HepG2 (cell line): ENCODE results near the gene HYAL2. TPM values are rescaled to one million over a fixed set of nuclear protein-coding genes. Genes with fewer than 3 reads are reported as not detected.
A peak's percentile ranks its signal among the peaks of the same experiment; 100 is the strongest.

Source experiments
- ARID2 ChIP-seq: sonication (generic); formaldehyde crosslinking; IDR thresholded peaks from 2 replicates; pipeline ENCODE4 v1.8.1; 2022; ENCODE audit warnings: mild to moderate bottlenecking, missing genetic modification reagents, borderline replicate concordance
- ATF1 ChIP-seq: IDR thresholded peaks from 2 replicates; pipeline ENCODE4 v1.6.1; 2016; ENCODE audit warnings: mild to moderate bottlenecking, control low read depth
- CCAR2 ChIP-seq: fragments of 200-400 bp; formaldehyde crosslinking; optimal IDR thresholded peaks from 2 replicates; pipeline ENCODE3; 2018; ENCODE audit warnings: low read depth, mild to moderate bottlenecking, low read length, moderate library complexity
- CREB1 ChIP-seq, 2 experiments: fragments of 450-650 bp in 1 of 2; IDR thresholded peaks; 2 replicates each; pipeline ENCODE4 v1.6.1; 2016 to 2017; ENCODE audit warnings: control low read depth in 1 of 2, mild to moderate bottlenecking in 1 of 2, missing compliant biosample characterization in 1 of 2, missing genetic modification characterization in 1 of 2
- FOXO4 ChIP-seq: sonication (generic); formaldehyde crosslinking; conservative IDR thresholded peaks from 2 replicates; pipeline ENCODE4 v1.8.1; 2023; ENCODE audit warnings: missing genetic modification reagents
- HOXD1 ChIP-seq: sonication (generic); formaldehyde crosslinking; IDR thresholded peaks from 2 replicates; pipeline ENCODE4 v1.5.0; 2020; ENCODE audit warnings: missing genetic modification reagents
- MAF1 ChIP-seq: sonication (generic); formaldehyde crosslinking; IDR thresholded peaks from 2 replicates; pipeline ENCODE4 v1.5.0; 2020; ENCODE audit warnings: missing genetic modification reagents, borderline replicate concordance
- NFKBIZ ChIP-seq: IDR thresholded peaks from 2 replicates; pipeline ENCODE4 v1.6.1; 2018; ENCODE audit warnings: missing genetic modification reagents, missing compliant biosample characterization
- SNRNP70 ChIP-seq: fragments of 200-400 bp; formaldehyde crosslinking; IDR thresholded peaks from 2 replicates; pipeline ENCODE4 v1.6.1; 2017; ENCODE audit warnings: mild to moderate bottlenecking, low read depth, low read length, moderate library complexity
- ZNF670 ChIP-seq: sonication (generic); formaldehyde crosslinking; IDR thresholded peaks from 2 replicates; pipeline ENCODE4 v1.8.0; 2022; ENCODE audit warnings: mild to moderate bottlenecking, missing genetic modification reagents, borderline replicate concordance
- polyA plus RNA-seq, 8 experiments: library from polyadenylated mRNA; depleted of rRNA in 3 of 8; stranded (reverse) in 7 of 8; unstranded in 1 of 8; fragments of >200 nt; fragmentation: Illumina TruSeq in 4 of 8; extraction: Trizol in 4 of 8; gene quantifications; 2 replicates each; pipeline versions ENCODE4 v1.2.1 to v1.2.3, GENCODE V29; 2011 to 2016; ENCODE audit warnings: low read depth in 4 of 8, missing spikeins in 1 of 8, mixed read lengths in 1 of 8; ENCODE audit not compliant: insufficient read depth in 1 of 8
- total RNA-seq, 5 experiments: library from RNA; depleted of rRNA; stranded (reverse); fragments of >200 nt; fragmentation: Illumina TruSeq; extraction: Trizol; gene quantifications; 2 replicates each; pipeline ENCODE4 v1.2.3, GENCODE V29; 2016; ENCODE audit warnings: low read depth in 1 of 5
- TF ChIP-seq, protein P1 (sequence below): sonication (generic); formaldehyde crosslinking; IDR thresholded peaks from 2 replicates; pipeline ENCODE4 v1.8.0; 2022; ENCODE audit warnings: mild to moderate bottlenecking, missing genetic modification reagents, moderate library complexity
- TF ChIP-seq, protein P2 (sequence below), 2 experiments: fragments of 450-650 bp in 1 of 2; sonication (generic) in 1 of 2; formaldehyde crosslinking in 1 of 2; IDR thresholded peaks; 2 replicates each; pipeline versions ENCODE4 v1.6.1 to v1.8.0; 2016 to 2022; ENCODE audit warnings: antibody characterized with exemption in 1 of 2, mild to moderate bottlenecking in 1 of 2, missing genetic modification reagents in 1 of 2
- TF ChIP-seq, protein P3 (sequence below): sonication (generic); formaldehyde crosslinking; IDR thresholded peaks from 2 replicates; pipeline ENCODE4 v1.4.0; 2020; ENCODE audit warnings: missing genetic modification reagents

Gene HYAL2
- total and polyA plus RNA-seq, 2 of the 13 experiments (the other 11 are each of a cell fraction or from before 2014, with no cell fraction given), result 76.2 to 102 TPM

DNA sequence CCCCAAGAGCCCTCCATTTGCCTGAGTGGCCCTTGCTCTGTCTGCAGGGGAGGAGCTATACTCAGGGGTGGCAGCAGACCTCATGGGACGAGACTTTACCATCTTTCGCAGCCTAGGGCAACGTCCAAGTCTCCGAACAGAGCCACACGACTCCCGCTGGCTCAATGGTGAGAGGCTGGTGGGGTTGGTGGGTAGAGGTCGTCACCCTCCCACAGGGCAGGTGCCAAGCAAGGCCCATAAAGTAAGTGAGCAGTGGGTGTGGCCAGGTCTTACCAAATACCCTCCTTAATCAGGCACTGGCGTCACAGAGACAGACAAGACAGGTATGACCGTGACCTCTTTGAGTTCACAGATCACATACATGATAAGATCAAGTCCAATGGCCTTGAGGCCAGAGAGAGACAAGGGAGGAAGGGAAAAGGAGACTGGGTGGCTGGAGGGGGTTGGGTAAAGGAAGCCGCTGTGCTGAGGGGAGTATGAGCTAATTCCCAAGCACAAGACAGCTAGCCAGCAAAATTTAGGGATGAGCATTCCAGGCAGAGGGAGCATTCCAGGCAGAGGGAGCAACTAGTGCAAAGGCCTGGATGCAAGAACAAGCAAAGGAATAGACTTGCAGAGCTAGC lies 51.1 kb downstream of the HYAL2 start (continued):
- TF ChIP-seq CREB1 (IDR thresholded peaks at IDR 0.05) (no peak), CREB1 (CRISPR knock-in tag; IDR thresholded peaks at IDR 0.05) (no peak), ARID2 (CRISPR knock-in tag) (no peak), FOXO4 (CRISPR knock-in tag) (no peak), SNRNP70 (no peak), MAF1 (no peak), HOXD1 (CRISPR knock-in tag) (no peak), ZNF670 (CRISPR knock-in tag) (no peak), ATF1 (CRISPR knock-in tag) (peak; percentile 44; the same call in 1 of the 2 replicates), NFKBIZ (no peak), CCAR2 (no peak)
- TF ChIP-seq, protein P1, sequence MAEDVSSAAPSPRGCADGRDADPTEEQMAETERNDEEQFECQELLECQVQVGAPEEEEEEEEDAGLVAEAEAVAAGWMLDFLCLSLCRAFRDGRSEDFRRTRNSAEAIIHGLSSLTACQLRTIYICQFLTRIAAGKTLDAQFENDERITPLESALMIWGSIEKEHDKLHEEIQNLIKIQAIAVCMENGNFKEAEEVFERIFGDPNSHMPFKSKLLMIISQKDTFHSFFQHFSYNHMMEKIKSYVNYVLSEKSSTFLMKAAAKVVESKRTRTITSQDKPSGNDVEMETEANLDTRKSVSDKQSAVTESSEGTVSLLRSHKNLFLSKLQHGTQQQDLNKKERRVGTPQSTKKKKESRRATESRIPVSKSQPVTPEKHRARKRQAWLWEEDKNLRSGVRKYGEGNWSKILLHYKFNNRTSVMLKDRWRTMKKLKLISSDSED, result no peak
- TF ChIP-seq, protein P2, sequence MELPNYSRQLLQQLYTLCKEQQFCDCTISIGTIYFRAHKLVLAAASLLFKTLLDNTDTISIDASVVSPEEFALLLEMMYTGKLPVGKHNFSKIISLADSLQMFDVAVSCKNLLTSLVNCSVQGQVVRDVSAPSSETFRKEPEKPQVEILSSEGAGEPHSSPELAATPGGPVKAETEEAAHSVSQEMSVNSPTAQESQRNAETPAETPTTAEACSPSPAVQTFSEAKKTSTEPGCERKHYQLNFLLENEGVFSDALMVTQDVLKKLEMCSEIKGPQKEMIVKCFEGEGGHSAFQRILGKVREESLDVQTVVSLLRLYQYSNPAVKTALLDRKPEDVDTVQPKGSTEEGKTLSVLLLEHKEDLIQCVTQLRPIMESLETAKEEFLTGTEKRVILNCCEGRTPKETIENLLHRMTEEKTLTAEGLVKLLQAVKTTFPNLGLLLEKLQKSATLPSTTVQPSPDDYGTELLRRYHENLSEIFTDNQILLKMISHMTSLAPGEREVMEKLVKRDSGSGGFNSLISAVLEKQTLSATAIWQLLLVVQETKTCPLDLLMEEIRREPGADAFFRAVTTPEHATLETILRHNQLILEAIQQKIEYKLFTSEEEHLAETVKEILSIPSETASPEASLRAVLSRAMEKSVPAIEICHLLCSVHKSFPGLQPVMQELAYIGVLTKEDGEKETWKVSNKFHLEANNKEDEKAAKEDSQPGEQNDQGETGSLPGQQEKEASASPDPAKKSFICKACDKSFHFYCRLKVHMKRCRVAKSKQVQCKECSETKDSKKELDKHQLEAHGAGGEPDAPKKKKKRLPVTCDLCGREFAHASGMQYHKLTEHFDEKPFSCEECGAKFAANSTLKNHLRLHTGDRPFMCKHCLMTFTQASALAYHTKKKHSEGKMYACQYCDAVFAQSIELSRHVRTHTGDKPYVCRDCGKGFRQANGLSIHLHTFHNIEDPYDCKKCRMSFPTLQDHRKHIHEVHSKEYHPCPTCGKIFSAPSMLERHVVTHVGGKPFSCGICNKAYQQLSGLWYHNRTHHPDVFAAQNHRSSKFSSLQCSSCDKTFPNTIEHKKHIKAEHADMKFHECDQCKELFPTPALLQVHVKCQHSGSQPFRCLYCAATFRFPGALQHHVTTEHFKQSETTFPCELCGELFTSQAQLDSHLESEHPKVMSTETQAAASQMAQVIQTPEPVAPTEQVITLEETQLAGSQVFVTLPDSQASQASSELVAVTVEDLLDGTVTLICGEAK (IDR thresholded peaks at IDR 0.05), result no peak
- TF ChIP-seq, protein P2 (CRISPR knock-in tag; IDR thresholded peaks at IDR 0.05), result no peak
- TF ChIP-seq, protein P3, sequence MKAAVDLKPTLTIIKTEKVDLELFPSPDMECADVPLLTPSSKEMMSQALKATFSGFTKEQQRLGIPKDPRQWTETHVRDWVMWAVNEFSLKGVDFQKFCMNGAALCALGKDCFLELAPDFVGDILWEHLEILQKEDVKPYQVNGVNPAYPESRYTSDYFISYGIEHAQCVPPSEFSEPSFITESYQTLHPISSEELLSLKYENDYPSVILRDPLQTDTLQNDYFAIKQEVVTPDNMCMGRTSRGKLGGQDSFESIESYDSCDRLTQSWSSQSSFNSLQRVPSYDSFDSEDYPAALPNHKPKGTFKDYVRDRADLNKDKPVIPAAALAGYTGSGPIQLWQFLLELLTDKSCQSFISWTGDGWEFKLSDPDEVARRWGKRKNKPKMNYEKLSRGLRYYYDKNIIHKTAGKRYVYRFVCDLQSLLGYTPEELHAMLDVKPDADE (CRISPR knock-in tag), result no peak
